ENCODE results near the gene EEF1G. TPM values are rescaled to one million over a fixed set of nuclear protein-coding genes. Genes with fewer than 3 reads are reported as not detected.

EEF1G gene, protein sequence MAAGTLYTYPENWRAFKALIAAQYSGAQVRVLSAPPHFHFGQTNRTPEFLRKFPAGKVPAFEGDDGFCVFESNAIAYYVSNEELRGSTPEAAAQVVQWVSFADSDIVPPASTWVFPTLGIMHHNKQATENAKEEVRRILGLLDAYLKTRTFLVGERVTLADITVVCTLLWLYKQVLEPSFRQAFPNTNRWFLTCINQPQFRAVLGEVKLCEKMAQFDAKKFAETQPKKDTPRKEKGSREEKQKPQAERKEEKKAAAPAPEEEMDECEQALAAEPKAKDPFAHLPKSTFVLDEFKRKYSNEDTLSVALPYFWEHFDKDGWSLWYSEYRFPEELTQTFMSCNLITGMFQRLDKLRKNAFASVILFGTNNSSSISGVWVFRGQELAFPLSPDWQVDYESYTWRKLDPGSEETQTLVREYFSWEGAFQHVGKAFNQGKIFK
- 1,000 to 10,000 TPM; 1,068 to 1,537 (median 1,375) TPM for total RNA-seq

- Histone ChIP-seq H3K4me1 (peaks cover 42 to 70% (median 63%) of the 10 kb centered on the region in 4 donors), H3K4me3 (peak within 1 kb of the TSS; percentile 74 to 84 (median 81)), H3K27ac (replicated peaks in 1 of 4) (peak within 1 kb of the TSS; percentile 93 to 96 (median 94)), H3K27me3 (no peaks in the 10 kb centered on the region), H3K36me3 (peaks cover 43 to 71% (median 64%) of the 10 kb centered on the region in 4 donors), H3K9me3 (no peaks in the 10 kb centered on the region)
- TF ChIP-seq, protein P1, sequence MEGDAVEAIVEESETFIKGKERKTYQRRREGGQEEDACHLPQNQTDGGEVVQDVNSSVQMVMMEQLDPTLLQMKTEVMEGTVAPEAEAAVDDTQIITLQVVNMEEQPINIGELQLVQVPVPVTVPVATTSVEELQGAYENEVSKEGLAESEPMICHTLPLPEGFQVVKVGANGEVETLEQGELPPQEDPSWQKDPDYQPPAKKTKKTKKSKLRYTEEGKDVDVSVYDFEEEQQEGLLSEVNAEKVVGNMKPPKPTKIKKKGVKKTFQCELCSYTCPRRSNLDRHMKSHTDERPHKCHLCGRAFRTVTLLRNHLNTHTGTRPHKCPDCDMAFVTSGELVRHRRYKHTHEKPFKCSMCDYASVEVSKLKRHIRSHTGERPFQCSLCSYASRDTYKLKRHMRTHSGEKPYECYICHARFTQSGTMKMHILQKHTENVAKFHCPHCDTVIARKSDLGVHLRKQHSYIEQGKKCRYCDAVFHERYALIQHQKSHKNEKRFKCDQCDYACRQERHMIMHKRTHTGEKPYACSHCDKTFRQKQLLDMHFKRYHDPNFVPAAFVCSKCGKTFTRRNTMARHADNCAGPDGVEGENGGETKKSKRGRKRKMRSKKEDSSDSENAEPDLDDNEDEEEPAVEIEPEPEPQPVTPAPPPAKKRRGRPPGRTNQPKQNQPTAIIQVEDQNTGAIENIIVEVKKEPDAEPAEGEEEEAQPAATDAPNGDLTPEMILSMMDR (IDR thresholded peaks at IDR 0.05) = peak in 1 of 3 experiments; percentile 25
- TF ChIP-seq EP300 (IDR thresholded peaks at IDR 0.05) = no peak
- peak; percentile 94 to 97 for TF ChIP-seq POLR2AphosphoS5 (IDR thresholded peaks at IDR 0.05)
- peak; percentile 49 for TF ChIP-seq POLR2A (IDR thresholded peaks at IDR 0.05; ENCODE audit: low read depth)
- under 1% methylated on average over 39 of the region's 46 CpGs for WGBS
- peak; percentile 100 for DNase-seq (ENCODE audit: extremely low spot score)
- intact Hi-C loops (cut with DNase I) = no loop called here
Observed at GRCh38 chr11:62573592-62574362, at the start of gene EEF1G. Gene EEF1G, minus strand, starts transcription at chr11:62573891. Its CDS starts 49 bp downstream, at chr11:62573842.

DNA sequence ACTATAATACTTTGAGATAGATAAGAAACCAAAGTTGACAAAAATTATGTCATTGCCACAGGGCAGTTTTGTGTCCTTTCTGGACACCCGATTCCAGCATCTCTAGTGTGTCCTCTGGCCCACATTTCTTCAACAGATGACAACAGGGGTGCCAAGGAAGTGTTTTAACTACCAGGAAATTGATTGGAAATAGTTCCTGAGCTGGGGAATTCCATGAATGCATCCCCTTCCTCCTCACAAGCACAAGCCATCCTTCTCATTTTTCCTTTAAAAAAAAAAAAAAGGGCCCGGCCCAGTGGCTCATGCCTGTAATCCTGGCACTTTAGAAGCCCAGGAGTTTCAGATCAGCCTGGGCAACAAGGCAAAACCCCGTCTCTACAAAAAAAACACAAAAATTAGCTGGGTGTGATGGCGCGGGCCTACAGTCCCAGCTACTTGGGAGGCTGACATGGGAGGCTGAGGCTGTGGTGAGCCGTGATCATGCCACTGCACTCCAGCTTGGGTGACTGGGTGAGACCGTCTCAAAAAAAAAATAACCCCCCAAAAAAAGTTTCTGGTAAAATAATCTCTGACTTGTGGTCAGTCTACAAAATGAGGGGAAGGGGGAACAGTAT lies 48.9 kb upstream of the EEF1G start:
- WGBS = 84% methylated on average over 7 of the region's 7 CpGs
- Histone ChIP-seq H3K36me3 (peaks cover 22 to 46% (median 33%) of the 10 kb centered on the region in 4 donors), H3K27ac (replicated peaks in 1 of 4) (peak overlapping the region; percentile 83 to 91 (median 88)), H3K4me3 (peak overlapping the region; percentile 66 to 87 (median 76)), H3K9me3 (no peaks in the 10 kb centered on the region), H3K4me1 (peaks cover 16 to 33% (median 23%) of the 10 kb centered on the region in 4 donors), H3K27me3 (no peaks in the 10 kb centered on the region)
- TF ChIP-seq POLR2AphosphoS5 (IDR thresholded peaks at IDR 0.05) (no peak), EP300 (IDR thresholded peaks at IDR 0.05) (no peak), POLR2A (IDR thresholded peaks at IDR 0.05; ENCODE audit: low read depth) (no peak)
- TF ChIP-seq, protein P1 (IDR thresholded peaks at IDR 0.05) = no peak
- intact Hi-C loops (cut with DNase I) = no loop called here
- no peak for DNase-seq (ENCODE audit: extremely low spot score)

DNA sequence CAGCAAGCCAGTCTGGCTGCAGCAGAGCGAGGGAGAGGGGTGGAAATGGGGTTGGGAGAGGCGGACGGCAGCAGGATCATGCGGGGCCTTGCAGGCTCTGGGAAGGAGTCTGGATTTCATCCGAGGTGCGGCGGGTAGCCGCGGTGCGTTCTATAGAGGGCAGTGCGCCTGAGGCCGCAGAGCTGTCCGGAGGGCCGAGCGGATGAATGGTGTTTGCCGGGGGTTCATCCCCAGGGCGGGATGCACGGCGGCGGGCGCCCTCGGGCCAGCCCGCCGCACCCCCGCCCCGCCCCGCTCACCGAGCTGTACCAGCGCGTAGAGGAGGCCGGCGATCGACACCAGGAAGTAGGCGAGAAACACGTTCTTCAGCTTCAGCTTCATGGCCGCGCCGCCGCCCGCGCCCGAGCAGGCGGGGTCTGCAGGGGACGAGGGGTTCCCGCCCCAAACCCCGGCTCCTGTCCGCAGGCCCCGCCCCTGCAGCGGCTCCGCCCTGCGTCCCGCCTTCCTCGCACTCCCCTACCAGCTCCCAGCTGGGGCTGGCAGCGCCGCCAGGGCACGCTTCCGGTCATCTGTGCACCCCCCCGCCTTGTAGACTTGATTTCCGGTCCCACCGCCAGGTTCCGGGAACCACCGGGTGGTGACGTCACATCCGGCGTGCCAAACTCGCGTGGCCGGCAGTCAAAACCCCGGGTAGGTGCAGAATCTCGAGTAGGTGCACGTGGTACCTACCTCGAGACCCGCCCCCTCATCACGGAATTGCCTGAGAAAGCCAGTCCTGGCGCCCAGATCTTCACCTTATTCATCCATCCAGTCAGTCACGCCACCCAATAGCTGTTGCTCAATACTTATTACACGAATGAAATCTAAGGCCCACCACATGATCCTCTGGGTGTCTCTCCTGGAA lies 48.1 kb upstream of the EEF1G start, which contains the start of gene B3GAT3:
Gene B3GAT3 (minus strand): TSS at position 420 of the 904 bp plus-strand sequence. CDS start 39 bp downstream, at position 381.
- H3K36me3 ChIP-seq = peaks cover 18 to 46% (median 33%) of the 10 kb centered on the region in 4 donors
- H3K4me3 ChIP-seq = peak within 1 kb of the TSS; percentile 66 to 87 (median 76)
- H3K27me3 ChIP-seq = no peaks in the 10 kb centered on the region
- peak within 1 kb of the TSS; percentile 83 to 91 (median 88) for H3K27ac ChIP-seq (replicated peaks in 1 of 4)
- peaks cover 16 to 33% (median 23%) of the 10 kb centered on the region in 4 donors for H3K4me1 ChIP-seq
- WGBS = 2% methylated on average over 27 of the region's 77 CpGs
- intact Hi-C loops (cut with DNase I) = no loop called here
- no peaks in the 10 kb centered on the region for H3K9me3 ChIP-seq
- DNase-seq (ENCODE audit: extremely low spot score) = peak; percentile 99
- TF ChIP-seq POLR2AphosphoS5 (IDR thresholded peaks at IDR 0.05) (peak; percentile 96 to 98), EP300 (IDR thresholded peaks at IDR 0.05) (peak; percentile 85), POLR2A (IDR thresholded peaks at IDR 0.05; ENCODE audit: low read depth) (peak; percentile 63)
- TF ChIP-seq, protein P1 (IDR thresholded peaks at IDR 0.05) = peak in 1 of 3 experiments; percentile 25
